Left lung (tissue), 10 donors: Measurements from ENCODE around the gene OLFM1. TPM values are rescaled to one million over a fixed set of nuclear protein-coding genes. Genes with fewer than 3 reads are reported as not detected.
"Not testable (repeated sequence)": the region's sequence is repeated elsewhere in the genome, so short reads cannot be mapped to it uniquely, and the experiment has no call there.

ENCODE experiments used
- ATAC-seq: fragments of 200-7000 bp; cut with Tn5 transposase; one replicate; pipeline ENCODE4 v1.9.1; 2020; ENCODE audit warnings: moderate library complexity
- DNase-seq, 4 donors: peaks; one replicate each; pipeline ENCODE4 v3.0.0-alpha.2; 2013 to 2020
- H3K27ac ChIP-seq, 2 donors: fragments of 200-600 bp; sonication (generic) in 1 of 2; one replicate each; pipeline versions ENCODE4 v1.5.0 to v1.8.0; 2020 to 2021
- H3K27me3 ChIP-seq, 2 donors: fragments of 200-600 bp; sonication (generic) in 1 of 2; one replicate each; pipeline versions ENCODE4 v1.5.0 to v1.8.0; 2020 to 2021
- H3K36me3 ChIP-seq, 2 donors: fragments of 200-600 bp; sonication (generic) in 1 of 2; one replicate each; pipeline versions ENCODE4 v1.5.0 to v1.8.0; 2020 to 2021
- H3K4me1 ChIP-seq, 2 donors: fragments of 200-600 bp; one replicate each; pipeline ENCODE4 v1.8.0; 2021
- H3K4me3 ChIP-seq, 2 donors: fragments of 200-600 bp; sonication (generic) in 1 of 2; one replicate each; pipeline versions ENCODE4 v1.5.0 to v1.8.0; 2020 to 2021; ENCODE audit warnings: mild to moderate bottlenecking in 1 of 2
- H3K9me3 ChIP-seq, 2 donors: fragments of 200-600 bp; sonication (generic) in 1 of 2; one replicate each; pipeline versions ENCODE4 v1.5.0 to v1.8.0; 2020 to 2021
- intact Hi-C, 2 donors: fragments of 100-400 bp; cut with DNase I; formaldehyde crosslinking; loops; one replicate each; pipeline versions ENCODE4 v1.11.2 to v1.14.2; 2022
- polyA plus RNA-seq, 6 donors: library from polyadenylated mRNA; unstranded; fragments of 120-200 nt; gene quantifications; one replicate each; pipeline ENCODE4 v1.2.1, GENCODE V29; 2013; ENCODE audit not compliant: insufficient read length in 6 of 6
- total RNA-seq, 2 donors: library from RNA; stranded (reverse); fragmentation: NEBNext Ultra II Directional; extraction: Animal tissue kit (Norgen Biotek cat#: 25700); gene quantifications; one replicate each; pipeline ENCODE4 v1.2.1, GENCODE V29; 2021
- TF ChIP-seq, protein P1 (sequence below), 2 donors: fragments of 200-600 bp; sonication (generic) in 1 of 2; IDR thresholded peaks; one replicate each; pipeline versions ENCODE4 v1.5.0 to v1.8.0; 2021; ENCODE audit warnings: antibody characterized with exemption in 2 of 2
- donor health status: DM: no; HTN: yes; CAD: no.
- donor health status: DM: no; HTN: no; CAD: no.

The OLFM1 gene
- total and polyA plus RNA-seq, 8 donors = 6.8 to 21.5 (median 14.3) TPM

DNA sequence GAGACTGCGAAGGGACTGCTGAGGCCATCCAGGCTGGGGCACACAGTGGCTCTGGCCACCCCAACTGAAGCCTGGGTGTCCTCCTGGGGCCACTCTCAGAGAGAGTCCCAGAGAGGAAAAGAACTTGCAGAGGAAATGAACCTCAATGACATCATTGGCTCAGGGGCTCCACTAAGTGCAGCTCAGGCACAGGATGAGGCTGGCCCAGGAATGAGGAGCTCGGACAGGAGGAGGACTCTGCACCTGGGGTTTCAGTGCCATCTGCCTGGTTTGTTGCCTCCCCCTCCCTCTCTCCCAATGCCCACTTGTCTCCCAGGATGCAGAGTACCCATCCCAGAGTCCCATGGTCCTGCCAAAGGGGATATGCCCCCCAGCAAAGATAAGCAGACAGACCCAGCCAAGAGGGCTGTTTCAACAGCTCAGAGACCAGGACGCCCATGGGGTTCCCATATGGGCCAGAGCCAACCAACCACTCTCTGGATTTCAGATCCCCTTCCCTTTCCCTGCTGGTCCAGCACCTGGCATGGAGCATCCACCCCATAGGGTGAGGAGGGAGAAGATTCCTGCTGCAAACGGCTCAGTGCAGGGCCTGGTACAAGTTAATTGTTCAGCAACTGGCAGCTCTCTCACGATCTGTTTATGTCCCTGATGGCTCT lies 26.9 kb upstream of the OLFM1 start:
- no peaks in the 10 kb centered on the region for H3K4me1 ChIP-seq
- ATAC-seq = no peak
- no peaks in the 10 kb centered on the region for H3K36me3 ChIP-seq
- no peak overlapping the region for H3K27ac ChIP-seq
- DNase-seq = peak in 1 of 4 donors; percentile 12
- peaks cover 0 to 7% of the 10 kb centered on the region in 2 donors for H3K9me3 ChIP-seq
- peaks cover 0 to 32% of the 10 kb centered on the region in 2 donors for H3K27me3 ChIP-seq
- no peak overlapping the region for H3K4me3 ChIP-seq
- intact Hi-C loops = no loop called here
- TF ChIP-seq, protein P1, sequence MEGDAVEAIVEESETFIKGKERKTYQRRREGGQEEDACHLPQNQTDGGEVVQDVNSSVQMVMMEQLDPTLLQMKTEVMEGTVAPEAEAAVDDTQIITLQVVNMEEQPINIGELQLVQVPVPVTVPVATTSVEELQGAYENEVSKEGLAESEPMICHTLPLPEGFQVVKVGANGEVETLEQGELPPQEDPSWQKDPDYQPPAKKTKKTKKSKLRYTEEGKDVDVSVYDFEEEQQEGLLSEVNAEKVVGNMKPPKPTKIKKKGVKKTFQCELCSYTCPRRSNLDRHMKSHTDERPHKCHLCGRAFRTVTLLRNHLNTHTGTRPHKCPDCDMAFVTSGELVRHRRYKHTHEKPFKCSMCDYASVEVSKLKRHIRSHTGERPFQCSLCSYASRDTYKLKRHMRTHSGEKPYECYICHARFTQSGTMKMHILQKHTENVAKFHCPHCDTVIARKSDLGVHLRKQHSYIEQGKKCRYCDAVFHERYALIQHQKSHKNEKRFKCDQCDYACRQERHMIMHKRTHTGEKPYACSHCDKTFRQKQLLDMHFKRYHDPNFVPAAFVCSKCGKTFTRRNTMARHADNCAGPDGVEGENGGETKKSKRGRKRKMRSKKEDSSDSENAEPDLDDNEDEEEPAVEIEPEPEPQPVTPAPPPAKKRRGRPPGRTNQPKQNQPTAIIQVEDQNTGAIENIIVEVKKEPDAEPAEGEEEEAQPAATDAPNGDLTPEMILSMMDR (IDR thresholded peaks at IDR 0.05) = no peak

- Histone ChIP-seq H3K4me3 (no peak overlapping the region), H3K27ac (no peak overlapping the region), H3K9me3 (peaks cover 0 to 7% of the 10 kb centered on the region in 2 donors), H3K4me1 (no peaks in the 10 kb centered on the region), H3K27me3 (peaks cover 0 to 38% of the 10 kb centered on the region in 2 donors), H3K36me3 (no peaks in the 10 kb centered on the region)
- intact Hi-C loops = no loop called here
- DNase-seq (no peak), ATAC-seq (no peak)
- TF ChIP-seq, protein P1 (IDR thresholded peaks at IDR 0.05) = no peak
Measured at GRCh38 chr9:135061441-135061840, 26.0 kb upstream of the OLFM1 start.

- peaks cover 0 to 36% of the 10 kb centered on the region in 2 donors for H3K27me3 ChIP-seq
- H3K4me3 ChIP-seq = no peak overlapping the region
- H3K36me3 ChIP-seq = no peaks in the 10 kb centered on the region
- intact Hi-C loops = no loop called here
- DNase-seq = no peak
- TF ChIP-seq, protein P1 (IDR thresholded peaks at IDR 0.05) = no peak
- H3K9me3 ChIP-seq = peaks cover 0 to 7% of the 10 kb centered on the region in 2 donors
- ATAC-seq = no peak
- no peak overlapping the region for H3K27ac ChIP-seq
- H3K4me1 ChIP-seq = no peaks in the 10 kb centered on the region
Measured at GRCh38 chr9:135062254-135062653, 25.2 kb upstream of the OLFM1 start.

- H3K4me1 ChIP-seq, H3K27ac ChIP-seq, H3K9me3 ChIP-seq, ATAC-seq, intact Hi-C loops, H3K4me3 ChIP-seq, H3K36me3 ChIP-seq: not testable (repeated sequence)
- H3K27me3 ChIP-seq = peaks cover 0 to 48% of the 10 kb centered on the region in 2 donors
- DNase-seq = peak in 1 of 4 donors; percentile 10
Measured at GRCh38 chr9:135063466-135063865, 24.0 kb upstream of the OLFM1 start.

DNA sequence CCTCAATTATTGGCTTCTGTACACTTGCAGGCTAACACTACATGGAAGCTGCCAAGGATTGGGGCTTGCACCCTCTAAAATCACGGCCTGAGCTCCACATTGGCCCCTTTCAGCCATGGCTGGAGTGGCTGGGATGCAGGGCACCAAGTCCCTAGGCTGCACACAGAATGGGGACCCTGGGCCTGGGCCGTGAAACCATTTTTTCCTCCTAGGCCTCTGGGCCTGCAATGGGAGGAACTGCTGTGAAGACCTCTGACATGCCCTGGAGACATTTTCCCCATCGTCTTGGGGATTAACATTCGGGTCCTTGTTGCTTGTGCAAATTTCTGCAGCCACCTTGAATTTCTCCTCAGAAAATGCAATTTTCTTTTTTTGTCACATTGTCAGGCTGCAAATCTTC lies 23.6 kb upstream of the OLFM1 start:
- H3K27me3 ChIP-seq = peaks cover 0 to 53% of the 10 kb centered on the region in 2 donors
- DNase-seq, ATAC-seq, H3K9me3 ChIP-seq, H3K4me3 ChIP-seq, H3K36me3 ChIP-seq, intact Hi-C loops, H3K4me1 ChIP-seq, H3K27ac ChIP-seq: not testable (repeated sequence)

DNA sequence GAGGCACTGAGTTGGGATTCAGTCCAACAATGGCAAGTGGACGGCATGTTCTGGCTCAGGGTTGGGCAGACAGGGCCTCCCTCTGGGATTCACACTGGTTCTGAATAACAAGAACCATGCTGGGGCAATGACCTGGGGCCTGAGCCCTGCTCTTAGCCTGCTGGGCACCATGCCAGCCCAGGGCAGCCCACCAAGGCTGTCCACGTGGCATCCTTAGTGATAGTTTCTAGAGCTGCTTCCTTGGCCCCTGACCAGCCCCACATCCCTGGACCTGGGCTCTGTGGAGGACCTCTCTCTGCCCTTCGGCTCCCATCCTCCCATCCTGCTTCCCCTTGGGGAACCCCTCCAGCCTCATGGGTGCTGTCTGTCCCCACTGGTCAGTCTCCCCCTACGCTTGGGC lies 22.3 kb upstream of the OLFM1 start:
- DNase-seq = peak in 1 of 4 donors; percentile 18
- intact Hi-C loops = no loop called here
- ATAC-seq = no peak
- TF ChIP-seq, protein P1 (IDR thresholded peaks at IDR 0.05) = no peak
- no peaks in the 10 kb centered on the region for H3K36me3 ChIP-seq
- no peak overlapping the region for H3K4me3 ChIP-seq
- peaks cover 0 to 7% of the 10 kb centered on the region in 2 donors for H3K9me3 ChIP-seq
- peaks cover 4 to 65% of the 10 kb centered on the region in 2 donors for H3K27me3 ChIP-seq
- H3K4me1 ChIP-seq = no peaks in the 10 kb centered on the region
- H3K27ac ChIP-seq = no peak overlapping the region
